Endothelial cell (in vitro differentiated cells): ENCODE results near the gene CCT3. TPM values are rescaled to one million over a fixed set of nuclear protein-coding genes. Genes with fewer than 3 reads are reported as not detected.

Experiments used
- DNase-seq: peaks from one replicate; pipeline ENCODE4 v3.0.0; 2021; ENCODE audit warnings: low spot score
- H3K27ac Mint-ChIP-seq: one replicate; pipeline ENCODE4 v1.8.0; 2021; ENCODE audit warnings: mixed read lengths, inconsistent platforms; ENCODE audit not compliant: unreplicated experiment
- H3K27me3 Mint-ChIP-seq: one replicate; pipeline ENCODE4 v1.8.0; 2021; ENCODE audit warnings: mild to moderate bottlenecking, moderate library complexity, mixed read lengths, inconsistent platforms; ENCODE audit not compliant: unreplicated experiment
- H3K36me3 Mint-ChIP-seq: one replicate; pipeline ENCODE4 v1.8.0; 2021; ENCODE audit warnings: mild to moderate bottlenecking, low read depth, mixed read lengths, inconsistent platforms; ENCODE audit not compliant: unreplicated experiment
- H3K4me1 Mint-ChIP-seq: one replicate; pipeline ENCODE4 v1.8.0; 2021; ENCODE audit warnings: mild to moderate bottlenecking, mixed read lengths, inconsistent platforms; ENCODE audit not compliant: unreplicated experiment
- H3K4me3 Mint-ChIP-seq: one replicate; pipeline ENCODE4 v1.8.0; 2021; ENCODE audit warnings: mild to moderate bottlenecking, mixed read lengths, inconsistent platforms; ENCODE audit not compliant: unreplicated experiment
- H3K9me3 Mint-ChIP-seq: one replicate; pipeline ENCODE4 v1.8.0; 2021; ENCODE audit warnings: mixed read lengths, inconsistent platforms; ENCODE audit not compliant: unreplicated experiment
- total RNA-seq: library from RNA; stranded (reverse); fragmentation: NEBNext Ultra II Directional; extraction: Animal tissue kit (Norgen Biotek cat#: 25700); gene quantifications from one replicate; pipeline ENCODE4 v1.2.1, GENCODE V29; 2021; ENCODE audit not compliant: unreplicated experiment
- TF ChIP-seq, protein P1 (sequence below): fragments of 200-600 bp; sonication (generic); IDR thresholded peaks from one replicate; pipeline ENCODE4 v1.5.0; 2021; ENCODE audit warnings: antibody characterized with exemption; ENCODE audit not compliant: unreplicated experiment

CCT3 gene
- total RNA-seq, 1 donor from 2014 or later, result 218 TPM

DNA sequence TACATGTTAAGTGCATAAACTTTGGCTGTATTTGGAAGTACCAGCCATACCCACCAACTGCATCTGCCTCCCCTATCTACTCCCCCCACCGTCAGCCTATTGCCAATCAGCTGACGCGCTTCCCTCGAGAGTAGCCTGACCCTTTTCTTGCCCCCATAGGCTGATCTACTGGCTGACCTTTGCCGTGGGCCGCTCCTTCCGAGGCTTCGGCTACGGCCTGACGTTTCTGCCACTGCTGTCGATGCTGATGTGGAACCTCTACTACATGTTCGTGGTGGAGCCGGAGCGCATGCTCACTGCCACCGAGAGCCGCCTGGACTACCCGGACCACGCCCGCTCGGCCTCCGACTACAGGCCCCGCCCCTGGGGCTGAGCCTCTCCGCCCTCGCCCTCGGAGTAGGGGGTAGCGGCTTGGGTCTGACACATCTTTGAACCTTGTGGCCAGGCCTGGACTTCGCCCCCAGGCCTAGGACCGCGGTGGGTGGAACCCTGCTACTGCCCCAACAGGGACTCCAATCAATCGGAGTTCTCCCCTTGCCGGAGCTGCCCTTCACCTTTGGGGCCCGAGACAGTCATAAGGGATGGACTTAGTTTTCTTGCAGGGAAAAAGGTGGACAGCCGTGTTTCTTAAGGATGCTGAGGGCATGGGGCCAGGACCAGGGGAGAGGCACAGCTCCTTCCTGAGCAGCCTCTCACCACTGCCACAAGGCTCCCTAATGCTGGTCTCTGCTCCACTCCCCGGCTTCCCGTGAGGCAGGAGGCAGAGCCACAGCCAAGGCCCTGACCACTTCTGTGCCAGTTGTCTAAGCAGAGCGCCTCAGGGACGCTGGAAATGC is 46.6 kb downstream of the CCT3 start:
- Mint-ChIP-seq H3K36me3 (peaks cover 5% of the 10 kb centered on the region), H3K9me3 (no peaks in the 10 kb centered on the region), H3K27ac (peak overlapping the region; percentile 91), H3K27me3 (peaks cover 6% of the 10 kb centered on the region), H3K4me1 (peaks cover 15% of the 10 kb centered on the region), H3K4me3 (peak overlapping the region; percentile 89)
- TF ChIP-seq, protein P1, sequence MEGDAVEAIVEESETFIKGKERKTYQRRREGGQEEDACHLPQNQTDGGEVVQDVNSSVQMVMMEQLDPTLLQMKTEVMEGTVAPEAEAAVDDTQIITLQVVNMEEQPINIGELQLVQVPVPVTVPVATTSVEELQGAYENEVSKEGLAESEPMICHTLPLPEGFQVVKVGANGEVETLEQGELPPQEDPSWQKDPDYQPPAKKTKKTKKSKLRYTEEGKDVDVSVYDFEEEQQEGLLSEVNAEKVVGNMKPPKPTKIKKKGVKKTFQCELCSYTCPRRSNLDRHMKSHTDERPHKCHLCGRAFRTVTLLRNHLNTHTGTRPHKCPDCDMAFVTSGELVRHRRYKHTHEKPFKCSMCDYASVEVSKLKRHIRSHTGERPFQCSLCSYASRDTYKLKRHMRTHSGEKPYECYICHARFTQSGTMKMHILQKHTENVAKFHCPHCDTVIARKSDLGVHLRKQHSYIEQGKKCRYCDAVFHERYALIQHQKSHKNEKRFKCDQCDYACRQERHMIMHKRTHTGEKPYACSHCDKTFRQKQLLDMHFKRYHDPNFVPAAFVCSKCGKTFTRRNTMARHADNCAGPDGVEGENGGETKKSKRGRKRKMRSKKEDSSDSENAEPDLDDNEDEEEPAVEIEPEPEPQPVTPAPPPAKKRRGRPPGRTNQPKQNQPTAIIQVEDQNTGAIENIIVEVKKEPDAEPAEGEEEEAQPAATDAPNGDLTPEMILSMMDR, result no peak
- DNase-seq, result peak; percentile 79

DNA sequence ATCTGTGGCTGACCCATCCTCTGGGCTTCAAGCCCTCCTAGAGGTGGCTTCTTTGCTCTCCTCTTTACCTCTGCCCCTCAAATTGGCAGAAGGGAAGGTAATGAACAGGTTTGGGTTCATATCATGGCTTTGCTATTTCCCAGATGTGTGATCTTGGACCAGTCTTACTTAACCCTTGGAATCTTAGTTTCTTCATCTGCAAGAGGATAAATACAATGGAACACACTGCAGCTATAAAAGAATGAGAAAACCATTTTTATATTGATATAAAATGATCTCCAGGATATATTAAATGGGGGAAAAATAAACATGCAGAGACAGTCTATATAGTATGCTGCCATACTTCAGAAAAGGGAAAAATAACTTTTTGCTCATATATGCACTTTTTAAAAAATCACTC is 48.2 kb downstream of the CCT3 start:
- no peak overlapping the region for H3K27ac Mint-ChIP-seq
- H3K4me3 Mint-ChIP-seq, result no peak overlapping the region
- H3K4me1 Mint-ChIP-seq, result peaks cover 8% of the 10 kb centered on the region
- TF ChIP-seq, protein P1, result no peak
- DNase-seq, result no peak
- peaks cover 9% of the 10 kb centered on the region for H3K36me3 Mint-ChIP-seq
- no peaks in the 10 kb centered on the region for H3K9me3 Mint-ChIP-seq
- peaks cover 6% of the 10 kb centered on the region for H3K27me3 Mint-ChIP-seq

DNA sequence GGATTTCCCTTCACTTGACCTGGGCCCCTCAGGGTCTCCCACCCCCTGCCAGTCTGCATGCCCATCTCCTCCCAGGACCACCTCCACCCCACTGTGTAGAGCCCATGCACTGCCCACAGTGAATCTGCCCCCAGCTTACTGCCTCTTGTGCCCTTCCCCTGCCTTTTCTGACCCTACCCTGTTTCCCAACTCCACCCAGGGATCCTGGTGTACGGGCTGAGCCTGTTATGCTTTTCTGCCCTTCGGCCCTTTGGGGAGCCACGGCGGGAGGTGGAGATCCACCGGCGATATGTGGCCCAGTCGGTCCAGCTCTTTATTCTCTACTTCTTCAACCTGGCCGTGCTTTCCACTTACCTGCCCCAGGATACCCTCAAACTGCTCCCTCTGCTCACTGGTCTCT is 52.0 kb downstream of the CCT3 start:
- H3K4me3 Mint-ChIP-seq, result no peak overlapping the region
- no peak for DNase-seq
- peaks cover 18% of the 10 kb centered on the region for H3K4me1 Mint-ChIP-seq
- peaks cover 5% of the 10 kb centered on the region for H3K27me3 Mint-ChIP-seq
- TF ChIP-seq, protein P1, result no peak
- H3K27ac Mint-ChIP-seq, result peak overlapping the region; percentile 30
- peaks cover 5% of the 10 kb centered on the region for H3K36me3 Mint-ChIP-seq
- H3K9me3 Mint-ChIP-seq, result no peaks in the 10 kb centered on the region

DNA sequence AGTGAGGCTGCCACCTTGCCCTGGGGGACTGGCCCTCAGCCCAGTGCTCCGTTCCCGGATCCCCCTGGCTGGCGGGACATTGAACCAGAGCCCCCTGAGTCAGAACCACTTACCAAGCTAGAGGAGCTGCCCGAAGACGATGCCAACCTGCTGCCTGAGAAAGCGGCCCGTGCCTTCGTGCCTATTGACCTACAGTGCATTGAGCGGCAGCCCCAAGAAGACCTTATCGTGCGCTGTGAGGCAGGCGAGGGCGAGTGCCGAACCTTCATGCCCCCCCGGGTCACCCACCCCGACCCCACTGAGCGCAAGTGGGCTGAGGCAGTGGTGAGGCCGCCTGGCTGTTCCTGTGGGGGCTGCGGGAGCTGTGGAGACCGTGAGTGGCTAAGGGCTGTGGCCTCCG is 52.7 kb downstream of the CCT3 start:
- Mint-ChIP-seq H3K36me3 (peaks cover 5% of the 10 kb centered on the region), H3K27me3 (peaks cover 3% of the 10 kb centered on the region), H3K4me3 (no peak overlapping the region), H3K9me3 (no peaks in the 10 kb centered on the region), H3K4me1 (peaks cover 21% of the 10 kb centered on the region), H3K27ac (no peak overlapping the region)
- DNase-seq, result no peak
- TF ChIP-seq, protein P1, result no peak

DNA sequence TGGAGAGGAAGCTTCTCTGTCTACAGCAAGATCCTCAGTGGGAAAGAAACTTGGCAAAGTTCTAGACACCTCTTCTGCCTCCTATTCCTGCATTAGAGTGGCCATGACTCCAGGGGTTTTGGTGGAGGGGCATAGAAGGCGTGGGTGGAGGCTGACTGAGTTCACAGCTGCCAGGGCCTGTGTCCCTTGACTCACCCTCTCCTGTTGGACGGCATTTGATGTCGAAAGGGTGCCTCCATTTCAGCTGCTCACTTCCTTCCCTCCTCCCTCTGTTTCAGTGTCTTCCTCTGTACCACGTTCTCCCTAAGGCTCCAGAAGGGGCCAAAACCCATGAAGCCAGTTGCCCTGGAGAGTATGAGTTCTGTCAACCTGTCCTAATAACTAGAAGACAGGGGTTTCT is 53.3 kb downstream of the CCT3 start:
- H3K9me3 Mint-ChIP-seq, result no peaks in the 10 kb centered on the region
- peaks cover 5% of the 10 kb centered on the region for H3K36me3 Mint-ChIP-seq
- H3K27ac Mint-ChIP-seq, result no peak overlapping the region
- TF ChIP-seq, protein P1, result no peak
- peaks cover 21% of the 10 kb centered on the region for H3K4me1 Mint-ChIP-seq
- no peak for DNase-seq
- no peak overlapping the region for H3K4me3 Mint-ChIP-seq
- H3K27me3 Mint-ChIP-seq, result peaks cover 3% of the 10 kb centered on the region
